Stimulated activated naive CD8-positive, alpha-beta T cell treated with anti-CD3 and anti-CD28 coated beads, Interleukin-15, amount 100 ng/mL, for 72 hours (primary cell): Measurements from ENCODE around the gene DNAJB12.

Experiments
- ATAC-seq: fragments of 150-1000 bp; cut with Tn5 transposase; 2 replicates; pipeline ENCODE4 v1.10.0; 2021; ENCODE audit warnings: mild to moderate bottlenecking, moderate library complexity
- DNase-seq, 2 donors: peaks; one replicate each; pipeline ENCODE4 v3.0.0; 2021 to 2022
- H3K27ac Mint-ChIP-seq, 2 donors: one replicate each; pipeline ENCODE4 v1.8.0; 2022; ENCODE audit warnings: mild to moderate bottlenecking in 2 of 2, mixed read lengths in 2 of 2, moderate library complexity in 2 of 2
- H3K27me3 Mint-ChIP-seq: one replicate; pipeline ENCODE4 v1.8.0; 2022; ENCODE audit warnings: mixed read lengths
- H3K4me1 Mint-ChIP-seq: one replicate; pipeline ENCODE4 v1.8.0; 2022; ENCODE audit warnings: mild to moderate bottlenecking, mixed read lengths
- H3K4me3 Mint-ChIP-seq, 2 donors: one replicate each; pipeline ENCODE4 v1.8.0; 2022; ENCODE audit warnings: mild to moderate bottlenecking in 2 of 2, mixed read lengths in 2 of 2, moderate library complexity in 1 of 2
- H3K9me3 Mint-ChIP-seq, 2 donors: one replicate each; pipeline ENCODE4 v1.8.0; 2022; ENCODE audit warnings: mixed read lengths in 2 of 2

DNAJB12 gene

DNA sequence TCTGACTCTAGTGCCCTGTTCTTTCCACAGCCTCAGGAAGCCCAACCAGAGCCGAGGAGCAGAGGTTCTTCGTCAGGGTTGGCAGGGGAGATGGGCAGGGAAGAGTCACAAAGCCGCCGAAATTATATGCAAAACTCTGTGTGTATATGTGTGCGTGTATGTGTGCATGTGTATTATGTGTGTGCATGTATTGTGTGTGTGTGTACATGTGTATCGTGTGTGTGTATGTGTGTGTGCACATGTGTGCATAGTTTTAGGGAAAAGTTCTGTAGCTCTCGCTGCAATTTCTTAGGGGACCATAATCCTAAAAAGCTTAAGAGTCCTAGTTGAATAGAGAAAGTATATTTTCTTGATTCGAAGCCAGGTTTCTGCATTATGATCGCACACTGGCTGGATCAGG, 17.0 kb downstream of the DNAJB12 start:
- peaks cover 64% of the 10 kb centered on the region for H3K4me1 Mint-ChIP-seq
- ATAC-seq: no peak
- H3K9me3 Mint-ChIP-seq: no peaks in the 10 kb centered on the region
- H3K27me3 Mint-ChIP-seq: no peaks in the 10 kb centered on the region
- H3K4me3 Mint-ChIP-seq: no peak overlapping the region
- DNase-seq: no peak
- H3K27ac Mint-ChIP-seq: no peak overlapping the region

- H3K4me3 Mint-ChIP-seq: peak overlapping the region; percentile 62 to 67
- H3K27me3 Mint-ChIP-seq: no peaks in the 10 kb centered on the region
- no peak for ATAC-seq
- DNase-seq: peak; percentile 65 to 68
- peak overlapping the region in 1 of 2 donors; percentile 48 for H3K27ac Mint-ChIP-seq
- no peaks in the 10 kb centered on the region for H3K9me3 Mint-ChIP-seq
- H3K4me1 Mint-ChIP-seq: peaks cover 70% of the 10 kb centered on the region
Observed at GRCh38 chr10:72337039-72337629, 17.6 kb downstream of the DNAJB12 start.

DNA sequence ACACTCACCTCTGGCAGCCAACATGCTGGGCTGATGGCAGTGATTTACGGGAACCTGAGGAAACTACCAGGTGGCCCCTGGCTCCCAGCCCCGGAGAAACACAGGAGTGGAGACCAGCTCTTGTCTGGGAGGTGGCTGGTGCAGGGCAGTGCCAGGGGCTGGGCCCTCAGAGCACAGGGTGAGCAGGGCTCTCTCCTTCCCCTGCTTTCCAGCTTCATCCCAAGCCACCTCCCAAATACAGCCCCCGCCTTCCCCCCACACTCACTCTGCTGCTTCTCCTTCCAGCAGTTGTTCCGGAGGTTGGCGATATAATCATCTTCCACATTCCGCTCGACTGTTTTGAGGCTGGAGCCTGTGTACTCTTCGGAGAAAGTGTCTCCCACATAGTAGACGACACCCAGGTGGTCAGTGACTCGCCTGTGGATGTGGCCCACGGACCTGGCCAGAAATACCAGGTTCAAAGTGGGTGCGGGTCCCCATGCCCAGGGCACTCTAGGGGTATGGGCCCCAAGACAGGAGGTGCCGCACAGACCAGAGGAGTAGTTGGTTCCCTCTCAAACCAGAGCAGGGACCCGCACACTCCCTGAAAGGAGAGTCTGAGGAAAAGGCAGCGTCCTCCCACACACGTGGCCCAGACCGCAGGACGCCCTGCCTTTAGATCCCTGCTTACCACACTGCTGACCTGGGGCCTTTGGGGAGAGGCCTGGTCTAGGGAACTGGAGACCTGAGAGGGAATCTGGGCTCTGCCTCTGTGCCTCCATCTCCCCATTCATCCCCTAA, 18.3 kb downstream of the DNAJB12 start:
- no peaks in the 10 kb centered on the region for H3K27me3 Mint-ChIP-seq

GRCh38 chr10:72335394-72336258, 19.1 kb downstream of the DNAJB12 start:
- peak overlapping the region; percentile 67 to 83 for H3K4me3 Mint-ChIP-seq
- peak overlapping the region; percentile 88 to 89 for H3K27ac Mint-ChIP-seq
- ATAC-seq (peak; percentile 40), DNase-seq (peak; percentile 65 to 79)
- H3K4me1 Mint-ChIP-seq: peaks cover 75% of the 10 kb centered on the region
- no peaks in the 10 kb centered on the region for H3K27me3 Mint-ChIP-seq
- H3K9me3 Mint-ChIP-seq: no peaks in the 10 kb centered on the region

More for the DNA sequence above, 18.3 kb downstream of the DNAJB12 start:
- DNase-seq: no peak
- H3K4me1 Mint-ChIP-seq: peaks cover 75% of the 10 kb centered on the region
- H3K27ac Mint-ChIP-seq: peak overlapping the region; percentile 7 to 92
- no peaks in the 10 kb centered on the region for H3K9me3 Mint-ChIP-seq
- no peak for ATAC-seq
- H3K4me3 Mint-ChIP-seq: peak overlapping the region; percentile 67 to 83

GRCh38 chr10:72334825-72335393, 19.8 kb downstream of the DNAJB12 start:
- Mint-ChIP-seq H3K27ac (peak overlapping the region; percentile 88 to 89), H3K27me3 (no peaks in the 10 kb centered on the region), H3K9me3 (no peaks in the 10 kb centered on the region), H3K4me3 (peak overlapping the region; percentile 67 to 83), H3K4me1 (peaks cover 76% of the 10 kb centered on the region)
- peak; percentile 84 to 97 for DNase-seq
- ATAC-seq: peak; percentile 75

DNA sequence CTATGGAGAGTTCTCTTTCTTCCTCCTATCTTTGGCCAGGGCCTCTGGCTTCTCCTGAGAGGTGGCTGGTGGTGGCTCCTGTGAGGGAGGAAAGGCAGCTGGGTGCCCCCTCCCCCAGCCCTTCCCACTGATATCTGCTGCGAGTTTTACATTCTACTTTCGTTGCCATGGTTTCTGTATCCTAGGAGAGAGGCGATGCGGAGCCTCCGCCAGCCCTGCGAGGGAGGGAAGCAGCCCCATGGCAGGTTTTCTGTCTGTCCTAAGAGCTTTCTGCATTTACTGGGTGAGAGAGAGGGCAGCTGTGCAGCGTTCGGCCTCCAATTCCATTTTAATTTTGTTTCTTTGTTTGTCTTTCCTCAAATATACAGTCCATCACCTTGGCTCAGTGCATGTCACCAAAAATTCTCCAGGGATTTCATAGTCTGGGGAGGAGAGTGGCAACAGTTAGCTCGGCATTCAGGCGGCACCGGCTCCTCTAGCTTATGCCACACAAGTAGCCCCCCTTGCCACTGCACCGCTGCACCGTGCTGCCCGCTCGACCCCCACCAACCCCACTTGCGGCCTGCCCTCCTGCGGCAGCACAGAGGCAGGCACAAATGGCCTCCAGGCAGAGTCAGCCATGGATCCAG, 20.4 kb downstream of the DNAJB12 start:
- DNase-seq (peak; percentile 30 to 52), ATAC-seq (no peak)
- Mint-ChIP-seq H3K4me3 (peak overlapping the region; percentile 67 to 83), H3K27me3 (no peaks in the 10 kb centered on the region), H3K9me3 (no peaks in the 10 kb centered on the region), H3K27ac (peak overlapping the region; percentile 88 to 89), H3K4me1 (peaks cover 82% of the 10 kb centered on the region)

DNA sequence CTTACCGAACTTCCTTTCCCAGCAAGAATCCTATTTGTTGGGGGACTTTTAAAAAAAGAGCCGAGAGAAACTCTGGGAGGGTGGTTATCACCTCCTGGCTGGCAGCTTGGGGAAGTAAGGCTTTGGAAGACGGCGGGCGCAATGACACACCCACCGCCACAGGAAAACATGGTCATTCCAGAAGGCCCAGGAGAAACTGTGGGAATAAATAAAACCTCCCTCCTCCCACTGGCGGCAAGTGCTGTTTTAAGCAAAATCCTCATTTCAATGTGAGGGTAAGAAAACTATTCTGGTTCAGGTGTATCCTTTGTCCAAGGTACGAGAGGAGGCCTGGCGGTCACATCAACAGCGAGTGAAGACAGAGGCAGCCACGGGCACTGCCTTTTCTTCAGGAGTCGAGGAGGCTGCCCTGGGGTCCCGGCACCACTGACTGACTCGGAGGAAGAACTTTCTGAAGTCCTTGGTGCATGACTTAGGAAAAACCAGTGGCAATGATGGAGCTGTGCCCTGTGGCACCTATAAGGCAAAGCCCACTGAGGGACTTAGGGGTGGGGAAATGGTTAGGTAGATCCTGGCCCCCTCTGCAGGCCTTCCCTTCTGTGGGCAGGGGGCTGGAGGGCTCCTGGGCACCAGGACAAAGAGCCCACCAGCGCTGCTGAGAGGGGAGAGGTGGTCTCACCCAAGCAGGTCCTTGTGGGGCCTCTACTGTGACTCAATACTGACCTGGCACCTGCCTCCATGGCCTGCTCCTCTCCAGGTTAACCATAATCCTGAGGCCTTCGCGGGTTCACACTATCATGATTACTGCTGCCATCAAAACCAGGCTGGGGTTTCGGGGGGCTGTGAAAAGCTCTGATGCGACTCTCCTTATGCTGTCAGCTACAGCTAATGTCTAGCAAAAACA, 21.4 kb downstream of the DNAJB12 start:
- DNase-seq (peak; percentile 64 to 89), ATAC-seq (peak; percentile 21)
- peaks cover 92% of the 10 kb centered on the region for H3K4me1 Mint-ChIP-seq
- no peaks in the 10 kb centered on the region for H3K9me3 Mint-ChIP-seq
- H3K27me3 Mint-ChIP-seq: no peaks in the 10 kb centered on the region
- peak overlapping the region; percentile 67 to 98 for H3K4me3 Mint-ChIP-seq
- peak overlapping the region in 1 of 2 donors; percentile 90 for H3K27ac Mint-ChIP-seq

DNA sequence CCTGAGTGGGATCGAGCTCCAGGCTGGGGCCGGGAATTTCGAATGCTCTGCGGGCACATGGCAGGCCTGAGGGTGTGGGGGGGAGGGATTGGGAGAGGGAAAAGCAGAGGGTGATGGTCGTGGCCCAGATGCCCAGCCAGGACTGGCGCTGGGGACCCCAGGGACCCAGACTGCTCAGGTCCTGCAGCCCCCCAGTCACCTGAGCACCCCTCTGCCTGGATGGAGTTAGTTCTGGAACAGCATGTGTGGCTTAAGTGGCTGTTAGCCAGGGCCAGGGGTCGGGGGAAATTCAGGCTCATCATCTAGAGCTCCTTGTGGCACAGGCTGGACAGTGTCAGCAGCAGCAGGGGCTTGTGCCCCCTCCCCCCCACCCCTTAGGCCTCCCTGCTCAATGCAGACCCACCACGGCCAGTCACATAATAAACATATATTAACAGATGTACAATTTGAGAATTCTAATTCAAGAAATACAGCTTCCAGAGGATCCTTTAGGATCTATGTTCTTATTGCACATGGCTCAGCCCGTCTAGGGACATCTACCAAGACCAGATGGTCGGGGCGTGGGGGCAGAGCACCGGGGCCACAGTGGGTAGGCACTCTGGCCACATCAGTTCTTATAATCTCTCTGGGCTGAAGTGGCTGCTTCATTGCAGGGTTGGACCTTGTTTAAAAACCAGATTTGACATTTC, 22.2 kb downstream of the DNAJB12 start:
- Mint-ChIP-seq H3K4me3 (peak overlapping the region; percentile 67 to 98), H3K27me3 (no peaks in the 10 kb centered on the region), H3K4me1 (peaks cover 100% of the 10 kb centered on the region), H3K27ac (peak overlapping the region; percentile 48 to 90), H3K9me3 (no peaks in the 10 kb centered on the region)
- ATAC-seq (no peak), DNase-seq (peak in 1 of 2 donors; percentile 35)

- H3K27me3 Mint-ChIP-seq: no peaks in the 10 kb centered on the region
- peak overlapping the region; percentile 83 to 98 for H3K4me3 Mint-ChIP-seq
- H3K9me3 Mint-ChIP-seq: no peaks in the 10 kb centered on the region
- H3K27ac Mint-ChIP-seq: peak overlapping the region; percentile 89 to 92
- peak; percentile 93 to 99 for DNase-seq
- peaks cover 96% of the 10 kb centered on the region for H3K4me1 Mint-ChIP-seq
- peak; percentile 65 for ATAC-seq
Observed at GRCh38 chr10:72331575-72332422, 22.9 kb downstream of the DNAJB12 start.

GRCh38 chr10:72330069-72330426, 24.7 kb downstream of the DNAJB12 start:
- H3K27me3 Mint-ChIP-seq: no peaks in the 10 kb centered on the region
- H3K4me3 Mint-ChIP-seq: peak overlapping the region; percentile 83 to 98
- ATAC-seq: no peak
- peaks cover 90% of the 10 kb centered on the region for H3K4me1 Mint-ChIP-seq
- no peak for DNase-seq
- no peaks in the 10 kb centered on the region for H3K9me3 Mint-ChIP-seq
- peak overlapping the region; percentile 70 to 93 for H3K27ac Mint-ChIP-seq

DNA sequence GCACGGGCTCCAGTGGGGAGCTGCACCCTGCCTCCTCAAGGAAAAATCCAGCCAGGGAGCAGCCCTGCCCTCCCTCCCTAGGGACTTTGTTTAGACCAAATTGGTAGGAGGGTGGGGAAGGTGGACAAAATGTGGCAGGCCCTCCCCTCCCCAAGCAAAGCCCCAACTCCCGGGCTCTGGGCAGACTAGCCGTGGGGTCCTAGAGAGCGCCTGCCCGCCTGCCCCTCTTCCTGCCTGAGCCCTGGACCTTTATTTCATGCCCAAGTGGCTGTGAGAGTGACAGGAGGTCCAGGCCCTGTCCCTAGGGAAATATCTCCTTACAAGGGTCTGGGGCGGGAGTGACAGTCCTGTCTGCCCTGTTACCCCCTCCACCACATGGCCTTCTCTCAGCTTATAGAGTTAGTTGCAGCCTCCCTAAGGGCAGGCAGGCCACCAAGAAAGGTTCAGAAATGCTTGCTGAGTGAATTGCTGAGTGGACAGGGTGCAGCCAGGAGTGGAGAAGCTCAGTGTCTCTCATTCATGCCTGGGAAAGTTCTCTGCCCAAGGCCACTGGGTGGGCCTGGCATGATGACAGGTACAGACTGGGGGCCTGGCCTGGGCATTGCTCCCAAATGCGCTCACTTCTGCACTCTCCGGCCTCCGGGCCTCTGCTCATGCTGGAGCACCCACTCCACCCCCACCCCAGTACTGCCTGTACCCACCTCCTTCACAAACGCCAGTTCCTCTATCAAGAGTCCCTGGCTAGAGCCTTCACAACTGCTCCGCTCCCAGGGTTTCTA, 25.2 kb downstream of the DNAJB12 start:
- H3K4me1 Mint-ChIP-seq: peaks cover 90% of the 10 kb centered on the region
- peak overlapping the region; percentile 95 to 98 for H3K4me3 Mint-ChIP-seq
- no peak for ATAC-seq
- peak overlapping the region; percentile 70 to 93 for H3K27ac Mint-ChIP-seq
- H3K27me3 Mint-ChIP-seq: no peaks in the 10 kb centered on the region
- no peaks in the 10 kb centered on the region for H3K9me3 Mint-ChIP-seq
- peak in 1 of 2 donors; percentile 52 for DNase-seq

GRCh38 chr10:72328829-72329204, 25.9 kb downstream of the DNAJB12 start:
- Mint-ChIP-seq H3K27me3 (no peaks in the 10 kb centered on the region), H3K4me3 (peak overlapping the region; percentile 95 to 98), H3K9me3 (no peaks in the 10 kb centered on the region), H3K4me1 (peaks cover 90% of the 10 kb centered on the region), H3K27ac (peak overlapping the region; percentile 100)
- DNase-seq (peak; percentile 74 to 86), ATAC-seq (peak; percentile 59)
